Transverse colon (tissue), 4 donors: ENCODE data around the gene PRLH. TPM values are rescaled to one million over a fixed set of nuclear protein-coding genes. Genes with fewer than 3 reads are reported as not detected.
A peak's percentile ranks its signal among the peaks of the same experiment; 100 is the strongest.
"Not testable (repeated sequence)": the region's sequence is repeated elsewhere in the genome, so short reads cannot be mapped to it uniquely, and the experiment has no call there.

Source experiments
- DNase-seq: peaks from one replicate; pipeline ENCODE4 v3.0.0-alpha.2; 2019
- H3K27ac ChIP-seq, 4 donors: fragments of 200-600 bp; sonication (generic); 2 replicates each; pipeline ENCODE4 v1.5.1; 2016 to 2018; ENCODE audit warnings: inconsistent platforms in 4 of 4
- H3K27me3 ChIP-seq: fragments of 200-600 bp; sonication (generic); 2 replicates; pipeline ENCODE4 v1.5.1; 2017; ENCODE audit warnings: inconsistent platforms
- H3K36me3 ChIP-seq, 4 donors: fragments of 200-600 bp; sonication (generic); 2 replicates each; pipeline ENCODE4 v1.5.1; 2017 to 2019; ENCODE audit warnings: inconsistent platforms in 4 of 4
- H3K4me1 ChIP-seq, 4 donors: fragments of 200-600 bp; sonication (generic); 2 replicates each; pipeline ENCODE4 v1.5.1; 2017 to 2020; ENCODE audit warnings: inconsistent platforms in 4 of 4
- H3K4me3 ChIP-seq, 4 donors: fragments of 200-600 bp; sonication (generic); 1 replicate in 1 of 4; 2 replicates in 3 of 4; pipeline versions ENCODE4 v1.5.1 to v1.6.1; 2017 to 2019; ENCODE audit warnings: inconsistent platforms in 4 of 4
- H3K9me3 ChIP-seq, 2 donors: fragments of 200-600 bp; sonication (generic); 2 replicates each; pipeline ENCODE4 v1.5.1; 2017 to 2019; ENCODE audit warnings: inconsistent platforms in 2 of 2
- EP300 ChIP-seq: sonication (generic); formaldehyde crosslinking; IDR thresholded peaks from one replicate; pipeline ENCODE4 v1.6.1; 2017; ENCODE audit warnings: antibody characterized with exemption, low read depth
- POLR2A ChIP-seq: fragments of 450-650 bp; IDR thresholded peaks from one replicate; pipeline ENCODE4 v1.6.1; 2016; ENCODE audit warnings: antibody characterized with exemption, mild to moderate bottlenecking, moderate library complexity
- POLR2AphosphoS5 ChIP-seq, 3 donors: sonication (generic); formaldehyde crosslinking; IDR thresholded peaks; one replicate each; pipeline ENCODE4 v1.6.1; 2016; ENCODE audit warnings: antibody characterized with exemption in 3 of 3
- WGBS, 2 donors: methylation state at CpG; one replicate each; pipeline ENCODE4 v1.1.5; 2018; ENCODE audit warnings: low coverage in 1 of 2; 5-methylcytosine and 5-hydroxymethylcytosine counted together
- in situ Hi-C, 4 donors: fragments of 200-750 bp; cut with MboI; loops; one replicate each; pipeline versions ENCODE4 v1.15.0 to v1.15.1; 2017; ENCODE audit warnings: low sequenced_read_pairs in 3 of 4, low pct_ligation_motif_present in 1 of 4, low pct_unique_long_range_greater_than_20kb in 1 of 4
- intact Hi-C: fragments of 100-400 bp; cut with DNase I; formaldehyde crosslinking; loops from one replicate; pipeline ENCODE4 v1.15.1; 2023; ENCODE audit warnings: low total_unique reads
- total RNA-seq, 4 donors: library from RNA; depleted of rRNA; stranded (reverse); fragments of >200 nt; gene quantifications; one replicate each; pipeline ENCODE4 v1.1.0, GENCODE V29; 2016
- TF ChIP-seq, protein P1 (sequence below), 5 experiments: fragments of 200-600 bp in 3 of 5; fragments of 450-650 bp in 2 of 5; sonication (generic) in 3 of 5; IDR thresholded peaks; 1 replicate in 2 of 5; 2 replicates in 3 of 5; pipeline ENCODE4 v1.5.1; 2016 to 2017; ENCODE audit warnings: antibody characterized with exemption in 5 of 5, inconsistent platforms in 3 of 5, mild to moderate bottlenecking in 2 of 5, moderate library complexity in 1 of 5

The PRLH gene
- total RNA-seq, 4 donors from 2014 or later = not detected

DNA sequence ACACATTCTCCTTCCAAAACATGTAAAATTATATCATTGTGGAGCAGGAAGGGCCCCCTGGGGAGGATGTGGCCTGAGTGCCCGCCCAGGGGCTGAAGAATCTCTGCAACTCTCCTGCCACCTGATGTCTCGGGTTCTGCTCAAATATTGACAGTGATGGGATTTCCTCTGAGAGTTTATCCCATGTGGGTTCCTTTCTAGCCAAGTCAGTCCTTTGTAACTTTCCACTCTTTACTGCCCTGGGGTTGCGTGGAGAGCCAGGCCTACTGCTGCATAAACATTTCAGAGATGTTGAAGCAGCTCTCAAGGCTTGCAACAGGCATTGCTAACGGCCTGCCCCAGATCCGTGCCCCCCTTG is 28.1 kb downstream of the PRLH start:
- in situ Hi-C loops = loop anchor here in 1 of 4 donors (25.0 kb wide), 1 partner anchor 143 kb away; no protein-coding TSS in a partner anchor
- Histone ChIP-seq H3K4me1 (peaks cover 0 to 14% (median 7%) of the 10 kb centered on the region in 4 donors), H3K4me3 (no peak overlapping the region), H3K9me3 (no peaks in the 10 kb centered on the region), H3K36me3 (no peaks in the 10 kb centered on the region), H3K27ac (peak overlapping the region; percentile 12 to 72 (median 64)), H3K27me3 (no peaks in the 10 kb centered on the region)
- WGBS, 2 donors = 68% methylated on average over 5 of the region's 5 CpGs; no CpG with 5 or more reads in 1 of the 2 donors
- TF ChIP-seq POLR2A (no peak), EP300 (no peak), POLR2AphosphoS5 (IDR thresholded peaks at IDR 0.05) (no peak)
- TF ChIP-seq, protein P1, sequence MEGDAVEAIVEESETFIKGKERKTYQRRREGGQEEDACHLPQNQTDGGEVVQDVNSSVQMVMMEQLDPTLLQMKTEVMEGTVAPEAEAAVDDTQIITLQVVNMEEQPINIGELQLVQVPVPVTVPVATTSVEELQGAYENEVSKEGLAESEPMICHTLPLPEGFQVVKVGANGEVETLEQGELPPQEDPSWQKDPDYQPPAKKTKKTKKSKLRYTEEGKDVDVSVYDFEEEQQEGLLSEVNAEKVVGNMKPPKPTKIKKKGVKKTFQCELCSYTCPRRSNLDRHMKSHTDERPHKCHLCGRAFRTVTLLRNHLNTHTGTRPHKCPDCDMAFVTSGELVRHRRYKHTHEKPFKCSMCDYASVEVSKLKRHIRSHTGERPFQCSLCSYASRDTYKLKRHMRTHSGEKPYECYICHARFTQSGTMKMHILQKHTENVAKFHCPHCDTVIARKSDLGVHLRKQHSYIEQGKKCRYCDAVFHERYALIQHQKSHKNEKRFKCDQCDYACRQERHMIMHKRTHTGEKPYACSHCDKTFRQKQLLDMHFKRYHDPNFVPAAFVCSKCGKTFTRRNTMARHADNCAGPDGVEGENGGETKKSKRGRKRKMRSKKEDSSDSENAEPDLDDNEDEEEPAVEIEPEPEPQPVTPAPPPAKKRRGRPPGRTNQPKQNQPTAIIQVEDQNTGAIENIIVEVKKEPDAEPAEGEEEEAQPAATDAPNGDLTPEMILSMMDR (IDR thresholded peaks at IDR 0.05) = no peak
- DNase-seq = no peak
- intact Hi-C loops = loop anchor here (10.0 kb wide), 1 partner anchor 80 kb away; no protein-coding TSS in a partner anchor

DNA sequence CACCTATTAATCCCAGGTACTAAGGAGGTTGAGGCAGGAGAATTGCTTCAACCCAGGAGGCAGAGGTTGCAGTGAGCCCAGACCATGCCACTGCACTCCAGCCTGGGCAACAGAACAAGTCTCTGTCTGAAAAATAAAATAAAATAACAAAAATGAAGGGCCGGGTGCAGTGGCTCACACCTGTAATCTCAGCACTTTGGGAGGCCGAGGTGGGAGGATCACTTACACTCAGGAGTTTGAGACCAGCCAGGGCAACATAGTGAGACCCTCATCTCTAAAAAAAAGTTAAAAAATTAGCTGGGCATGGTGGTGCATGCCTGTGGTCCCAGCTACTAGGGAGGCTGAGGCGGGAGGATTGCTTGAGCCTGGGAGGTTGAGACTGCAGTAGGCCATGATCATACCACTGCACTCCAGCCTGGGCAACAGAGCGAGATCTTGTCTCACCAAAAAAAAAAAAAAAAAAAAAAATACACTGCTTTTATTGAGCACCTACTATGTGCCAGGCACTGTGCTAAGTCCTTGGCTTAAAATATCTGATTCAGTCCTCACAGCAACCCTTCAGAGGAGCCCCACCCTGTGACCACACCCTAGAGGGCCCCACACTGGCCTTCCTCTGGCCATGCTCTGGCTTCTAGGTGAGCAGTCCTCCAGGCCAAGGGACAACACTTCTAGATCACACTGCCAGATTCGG is 29.6 kb downstream of the PRLH start:
- Histone ChIP-seq H3K4me1 (peaks cover 0 to 17% (median 6%) of the 10 kb centered on the region in 4 donors), H3K27ac (peak overlapping the region in 1 of 4 donors; percentile 72)
- not testable (repeated sequence) for DNase-seq, H3K4me3 ChIP-seq, H3K9me3 ChIP-seq, H3K36me3 ChIP-seq, H3K27me3 ChIP-seq
- in situ Hi-C loops (loop anchor here in 1 of 4 donors (25.0 kb wide), 1 partner anchor 141 kb away; no protein-coding TSS in a partner anchor), intact Hi-C loops (loop anchor here (10.0 kb wide), 1 partner anchor 79 kb away; no protein-coding TSS in a partner anchor)
- 93% methylated on average over 5 of the region's 5 CpGs; no CpG with 5 or more reads in 1 of the 2 donors for WGBS, 2 donors

DNA sequence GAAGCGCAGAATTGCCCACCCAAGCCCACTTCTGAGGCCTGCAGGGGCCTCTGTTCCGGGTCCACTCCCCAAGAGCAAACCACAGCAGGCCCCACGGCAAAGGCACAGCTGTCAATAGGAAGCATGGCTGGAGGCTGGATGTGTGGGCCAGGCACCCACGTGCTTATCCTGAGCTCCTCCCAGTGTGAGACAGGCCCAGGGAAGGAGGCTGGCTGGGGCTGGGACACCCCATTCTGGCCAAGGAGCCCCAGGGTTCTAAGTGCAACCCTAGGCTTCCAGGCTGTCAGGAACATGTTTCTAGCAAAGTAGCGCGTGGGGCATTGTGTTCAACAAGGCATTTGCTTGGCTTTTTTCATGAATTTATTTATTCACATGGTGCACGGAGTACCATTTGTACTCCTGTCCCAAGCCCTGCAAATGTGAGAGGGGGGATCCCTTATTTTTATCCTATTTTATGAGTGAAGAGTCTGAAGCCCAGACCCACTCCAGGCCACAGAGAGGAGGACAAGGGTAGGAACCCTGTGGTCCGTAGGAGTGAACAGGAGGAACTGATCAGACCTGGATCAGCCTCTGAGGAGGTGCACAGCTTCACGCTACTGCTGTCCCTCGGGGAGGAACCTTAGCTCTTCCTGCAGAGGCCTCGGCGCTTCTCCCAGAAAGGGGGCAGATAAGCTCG is 30.3 kb downstream of the PRLH start:
- no peak overlapping the region for H3K27ac ChIP-seq
- H3K36me3 ChIP-seq = no peaks in the 10 kb centered on the region
- 88% methylated on average over 13 of the region's 13 CpGs; no CpG with 5 or more reads in 1 of the 2 donors for WGBS, 2 donors
- H3K27me3 ChIP-seq = no peaks in the 10 kb centered on the region
- H3K4me3 ChIP-seq = no peak overlapping the region
- H3K9me3 ChIP-seq = no peaks in the 10 kb centered on the region
- intact Hi-C loops = loop anchor here (10.0 kb wide), 1 partner anchor 78 kb away; no protein-coding TSS in a partner anchor
- in situ Hi-C loops = loop anchor here in 1 of 4 donors (25.0 kb wide), 1 partner anchor 141 kb away; no protein-coding TSS in a partner anchor
- H3K4me1 ChIP-seq = peaks cover 0 to 12% (median 5%) of the 10 kb centered on the region in 4 donors
- TF ChIP-seq EP300 (no peak), POLR2AphosphoS5 (IDR thresholded peaks at IDR 0.05) (no peak), POLR2A (no peak)
- TF ChIP-seq, protein P1 (IDR thresholded peaks at IDR 0.05) = no peak
- no peak for DNase-seq

DNA sequence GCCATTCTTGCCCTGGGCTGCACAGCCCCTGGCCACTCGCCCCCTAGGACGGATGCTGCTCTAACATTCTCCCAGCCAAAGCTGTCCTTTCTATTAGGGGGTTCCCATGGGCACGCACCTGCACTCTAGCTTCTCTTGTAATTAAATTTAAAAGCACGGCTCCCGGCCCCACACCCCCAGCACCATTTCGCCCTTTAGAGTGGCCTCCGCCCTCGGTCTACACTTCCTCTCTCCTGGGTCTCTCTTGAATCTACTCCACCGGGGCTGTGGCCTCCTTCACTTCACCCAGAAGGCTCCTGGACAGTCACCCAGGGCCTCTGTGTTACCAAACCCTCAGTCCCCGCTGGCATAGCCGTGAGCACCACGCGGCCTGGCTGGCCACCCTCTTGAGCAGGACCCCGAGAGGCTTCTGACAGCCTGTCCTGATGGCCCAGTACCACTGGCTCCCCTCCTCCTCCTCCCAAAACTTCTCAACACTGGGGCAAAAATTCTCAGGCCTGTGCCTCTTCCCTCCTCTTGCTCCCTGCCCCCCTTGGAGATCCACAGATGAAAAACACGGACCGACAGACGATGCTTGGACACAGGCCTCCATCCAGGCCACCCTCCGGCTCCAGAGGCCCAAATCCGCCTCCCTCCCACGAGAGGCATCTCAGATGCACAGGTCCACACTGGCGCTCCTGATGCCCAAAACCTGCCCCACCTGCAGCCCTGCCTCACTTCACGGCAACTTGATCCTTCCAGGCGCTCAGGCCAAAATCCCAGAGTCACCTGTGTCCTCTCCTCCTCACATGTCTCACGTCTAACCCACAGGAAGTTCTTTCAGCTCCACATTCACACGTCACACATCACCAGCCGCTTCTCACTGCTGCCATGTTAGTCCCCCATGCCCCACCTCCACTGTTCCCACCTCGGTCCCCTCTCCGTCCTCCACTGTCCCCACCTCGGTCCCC is 31.1 kb downstream of the PRLH start:
- TF ChIP-seq, protein P1 (IDR thresholded peaks at IDR 0.05) = no peak
- no peak for TF ChIP-seq EP300
- no peak for TF ChIP-seq POLR2A
- TF ChIP-seq POLR2AphosphoS5 (IDR thresholded peaks at IDR 0.05) = no peak
- 74 to 86% methylated on average over 5 to 29 of the region's 29 CpGs for WGBS, 2 donors
- H3K4me3 ChIP-seq = no peak overlapping the region
- H3K4me1 ChIP-seq = peaks cover 0 to 12% (median 5%) of the 10 kb centered on the region in 4 donors
- in situ Hi-C loops (loop anchor here in 1 of 4 donors (25.0 kb wide), 1 partner anchor 140 kb away; no protein-coding TSS in a partner anchor), intact Hi-C loops (loop anchor here (10.0 kb wide), 1 partner anchor 77 kb away; no protein-coding TSS in a partner anchor)
- no peak for DNase-seq
- no peak overlapping the region for H3K27ac ChIP-seq
- no peaks in the 10 kb centered on the region for H3K9me3 ChIP-seq
- H3K27me3 ChIP-seq = no peaks in the 10 kb centered on the region
- no peaks in the 10 kb centered on the region for H3K36me3 ChIP-seq
